GM19438 (cell line): ENCODE data around the gene DAAM1.
A peak's percentile ranks its signal among the peaks of the same experiment; 100 is the strongest.

Source experiments
- ATAC-seq: cut with Tn5 transposase; IDR thresholded peaks from one replicate; pipeline ENCODE4 v1.9.1; 2021; ENCODE audit warnings: low read depth; ENCODE audit not compliant: unreplicated experiment

DAAM1 gene

DNA sequence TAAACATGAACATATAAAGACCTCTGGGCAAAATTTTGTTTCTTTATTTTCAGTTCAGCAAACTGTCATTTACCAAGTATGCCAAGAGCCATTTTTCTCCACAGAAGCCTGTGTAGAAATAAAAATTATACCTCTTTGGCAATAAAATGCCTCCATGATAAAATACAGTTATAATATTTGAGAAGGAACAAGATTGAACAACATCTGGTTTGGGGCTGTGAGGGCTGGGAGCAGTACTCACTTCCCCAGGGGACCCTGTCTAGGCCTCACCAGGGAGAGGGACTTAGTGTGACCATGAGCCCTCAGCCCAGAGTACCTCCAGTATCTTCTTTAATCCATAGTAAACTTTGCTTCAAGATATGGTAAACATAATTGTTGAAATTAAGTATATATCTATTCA, 65.1 kb downstream of the DAAM1 start:
- ATAC-seq, result no peak

DNA sequence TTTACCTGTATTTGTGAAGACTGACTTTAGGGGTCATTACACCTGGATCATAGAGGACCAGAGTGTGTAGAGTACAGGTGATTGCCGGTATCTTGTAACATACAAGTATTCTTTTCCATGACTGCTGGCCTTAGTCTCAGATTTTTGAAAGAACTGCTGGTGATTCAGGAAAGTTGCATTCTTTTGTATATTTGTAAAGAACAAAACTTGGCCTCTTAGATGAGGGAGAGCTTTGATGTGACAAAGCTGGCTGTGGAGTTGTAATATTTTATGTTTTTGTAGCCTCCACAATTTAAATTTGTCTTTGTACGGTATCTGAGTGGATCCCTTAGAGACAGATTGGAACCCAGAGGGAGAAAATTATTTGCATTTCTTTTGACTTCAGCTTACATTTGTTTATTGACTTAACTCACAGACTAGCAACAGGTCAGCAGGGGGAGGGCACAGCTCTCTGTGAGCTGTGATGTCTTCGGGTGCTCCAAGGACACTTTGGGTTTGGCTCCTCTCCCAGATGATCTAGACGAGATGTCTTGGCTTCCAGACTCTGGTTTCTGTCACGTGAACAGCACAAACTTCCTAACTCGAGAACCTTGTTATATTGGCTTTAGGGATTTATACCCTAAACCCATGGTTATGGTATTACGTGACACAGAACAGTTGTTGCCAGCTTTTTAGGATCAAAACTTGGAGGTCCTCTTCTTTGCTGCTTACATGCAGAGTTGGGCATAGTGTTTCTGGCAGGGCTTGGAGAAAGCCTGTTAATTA, 65.9 kb downstream of the DAAM1 start:
- ATAC-seq, result no peak

- ATAC-seq, result peak; percentile 67
These were observed 66.6 kb downstream of the DAAM1 start for GRCh38 chr14:59254911-59255545.

- ATAC-seq, result no peak
These were observed 67.9 kb downstream of the DAAM1 start for GRCh38 chr14:59256331-59256730.

GRCh38 chr14:59261334-59261733, 72.9 kb downstream of the DAAM1 start:
- ATAC-seq, result no peak

DNA sequence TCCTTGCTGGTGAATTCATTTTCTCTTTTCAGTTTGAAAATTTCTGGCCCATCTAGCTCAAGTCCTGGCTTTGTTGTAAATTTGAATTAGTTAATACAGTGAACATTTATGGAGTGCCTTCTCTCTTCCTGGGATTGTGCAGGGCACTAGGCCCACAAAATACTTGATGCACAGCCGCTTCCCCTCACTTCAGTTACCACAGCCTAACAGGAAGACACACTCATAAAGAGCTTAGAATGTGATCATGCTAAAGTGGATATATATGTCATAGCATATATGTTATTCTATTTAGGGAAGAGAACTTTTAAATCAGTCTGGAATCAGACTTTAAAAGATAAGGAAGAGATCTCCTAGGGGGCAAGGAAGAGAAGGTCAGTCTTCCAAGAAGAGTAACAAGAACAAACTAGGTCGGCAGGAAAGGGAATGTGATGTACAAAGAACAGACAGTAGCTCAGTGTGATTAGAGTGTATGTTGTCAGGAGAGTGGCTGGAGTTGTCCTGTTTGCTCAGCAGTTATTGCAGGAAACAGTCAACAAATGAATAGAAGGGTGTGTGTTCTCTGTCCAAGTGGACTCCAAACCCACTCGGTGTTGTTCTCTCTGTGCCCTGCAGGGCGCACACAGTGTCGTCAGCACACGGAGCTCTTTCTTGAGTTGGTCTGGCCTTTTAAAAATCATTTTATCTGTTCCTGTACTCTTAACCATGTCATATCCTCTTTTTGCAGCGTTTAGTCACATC, 74.4 kb downstream of the DAAM1 start:
- ATAC-seq, result no peak

DNA sequence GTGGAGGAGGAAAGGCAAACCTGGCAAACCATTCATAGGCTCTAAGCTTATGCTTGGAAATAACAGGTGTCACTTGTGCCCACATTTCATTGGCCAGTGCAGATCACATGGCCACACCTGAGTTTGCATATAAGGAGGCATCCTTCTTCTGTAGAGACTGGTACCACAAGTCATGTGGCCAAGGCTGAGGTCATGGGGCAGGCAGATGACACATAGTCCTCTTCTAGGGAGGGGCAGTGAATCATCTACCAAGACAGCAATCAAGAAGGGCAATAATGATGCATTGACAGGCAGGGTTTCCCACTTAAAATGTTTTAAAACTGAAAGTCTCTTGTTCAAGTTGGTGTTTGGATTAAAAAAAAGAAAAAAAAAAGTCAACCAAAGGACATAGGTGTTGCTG, 77.3 kb downstream of the DAAM1 start:
- no peak for ATAC-seq

GRCh38 chr14:59267046-59267445, 78.6 kb downstream of the DAAM1 start:
- no peak for ATAC-seq

GRCh38 chr14:59268011-59268410, 79.5 kb downstream of the DAAM1 start:
- ATAC-seq, result no peak

DNA sequence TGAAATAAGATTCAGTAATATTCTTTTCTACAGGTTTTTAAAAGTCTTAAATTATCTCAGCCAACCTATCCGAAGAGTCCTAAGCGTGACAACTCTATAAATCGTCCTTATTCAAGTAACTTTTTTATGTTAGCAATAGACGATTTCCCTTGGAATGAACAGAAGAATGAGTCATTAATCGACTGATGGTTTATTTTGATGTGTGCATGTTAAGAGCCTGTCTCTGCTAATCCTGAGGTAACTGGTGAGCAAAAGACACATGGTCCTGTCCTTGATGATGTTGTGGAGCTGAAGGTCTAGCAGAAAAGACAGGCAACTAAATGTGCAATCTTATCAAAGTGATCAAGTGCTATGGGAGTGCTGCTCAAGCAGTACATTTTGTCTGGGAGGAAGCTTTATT, 80.4 kb downstream of the DAAM1 start:
- ATAC-seq, result no peak

DNA sequence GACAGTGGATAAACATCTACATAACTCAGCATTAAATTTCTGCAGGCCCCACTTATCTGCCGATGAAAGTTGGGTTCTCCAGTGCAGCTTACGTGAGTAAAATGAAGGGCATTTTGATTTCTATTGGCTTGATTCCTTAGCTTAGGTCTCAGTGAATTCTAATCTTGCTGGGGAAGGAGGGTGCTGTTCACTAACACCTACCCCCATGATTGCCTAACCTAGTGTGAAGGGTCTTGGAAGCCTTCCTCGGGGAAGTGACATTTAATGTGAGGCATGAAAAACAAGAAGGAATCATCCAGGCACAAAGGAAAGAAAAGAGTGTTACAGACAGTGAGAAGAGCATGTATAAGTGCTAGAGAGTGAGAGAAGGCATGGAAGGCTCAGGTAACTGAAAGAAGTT, 81.0 kb downstream of the DAAM1 start:
- no peak for ATAC-seq

DNA sequence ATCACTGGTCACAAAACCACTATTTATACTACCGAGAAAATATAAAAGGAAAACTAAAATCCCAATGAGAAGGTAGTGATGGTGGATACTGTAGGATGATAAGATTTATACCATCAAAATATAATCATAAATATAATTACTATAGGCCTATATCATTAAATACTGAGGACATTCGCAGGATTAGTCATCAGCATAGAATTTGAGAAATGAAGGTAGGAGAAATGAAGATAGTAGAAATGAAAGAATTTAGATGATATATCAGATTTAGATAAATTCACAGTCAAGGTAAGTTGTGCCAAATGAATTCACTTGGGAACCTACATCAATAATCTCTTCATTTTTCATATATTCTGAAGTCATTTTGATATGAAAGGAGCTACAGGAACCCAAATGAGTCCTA, 82.8 kb downstream of the DAAM1 start:
- no peak for ATAC-seq

DNA sequence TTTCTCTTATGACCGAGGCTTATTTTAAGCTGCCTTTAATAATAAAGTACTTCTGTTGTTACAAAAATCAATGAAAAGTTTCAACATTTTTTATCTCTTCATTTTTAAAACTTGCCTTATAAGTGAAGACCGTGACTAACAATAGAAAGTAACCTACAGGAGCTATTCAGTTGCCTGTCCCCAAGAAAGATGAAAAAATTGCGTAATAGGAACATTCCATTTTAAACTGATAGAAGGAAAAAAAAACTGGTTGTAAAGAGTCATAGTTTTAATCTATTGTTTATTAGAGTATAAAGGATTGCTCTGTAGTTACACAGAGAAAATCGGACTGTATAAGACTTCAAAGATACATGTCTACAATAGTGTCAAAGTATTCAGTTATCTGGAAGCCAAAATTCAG, 83.3 kb downstream of the DAAM1 start:
- ATAC-seq, result no peak

DNA sequence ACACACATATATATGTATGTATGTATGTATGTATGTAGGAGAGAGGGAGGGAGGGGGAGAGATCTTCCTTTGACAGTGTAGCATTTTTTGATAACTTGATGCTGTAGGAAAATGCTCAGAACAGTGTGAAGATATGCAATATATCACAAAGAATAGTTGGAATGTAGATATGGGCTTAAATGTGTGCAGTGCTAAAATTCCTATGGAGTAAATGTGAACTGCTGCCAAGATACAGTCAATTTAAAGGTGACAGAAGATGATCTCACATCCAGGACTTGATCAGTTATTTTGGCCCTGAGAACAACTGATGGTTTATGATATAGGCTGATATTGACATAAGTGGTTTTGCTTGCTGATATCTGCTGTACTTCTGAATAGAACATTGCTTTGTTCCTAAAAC, 84.2 kb downstream of the DAAM1 start:
- ATAC-seq, result no peak

- no peak for ATAC-seq
These were observed 85.3 kb downstream of the DAAM1 start for GRCh38 chr14:59273737-59274136.

DNA sequence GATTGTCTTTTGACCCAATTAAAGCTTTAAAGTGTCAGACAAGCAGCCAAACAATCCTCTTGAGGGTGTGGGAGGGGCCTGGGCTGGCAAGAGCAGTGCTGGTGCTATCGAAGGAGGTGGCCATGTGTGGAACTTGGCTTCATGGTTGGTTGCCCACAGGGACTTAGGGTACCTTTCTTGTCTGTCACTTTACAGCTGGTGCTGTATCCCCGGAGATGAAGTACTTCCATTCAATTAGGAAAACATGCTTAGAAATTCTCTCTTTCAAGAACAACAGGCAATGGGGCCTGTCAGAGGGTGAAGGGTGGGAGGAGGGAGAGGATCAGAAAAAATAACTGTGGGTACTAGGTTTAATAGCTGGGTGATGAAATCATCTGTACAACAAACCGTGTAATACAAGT, 86.5 kb downstream of the DAAM1 start:
- peak; percentile 55 for ATAC-seq

- peak; percentile 78 for ATAC-seq
These were observed 87.2 kb downstream of the DAAM1 start for GRCh38 chr14:59275668-59276067.

- no peak for ATAC-seq
These were observed 87.8 kb downstream of the DAAM1 start for GRCh38 chr14:59276235-59276634.

GRCh38 chr14:59277659-59278058, 89.2 kb downstream of the DAAM1 start:
- no peak for ATAC-seq

- no peak for ATAC-seq
These were observed 89.6 kb downstream of the DAAM1 start for GRCh38 chr14:59278111-59278510.

GRCh38 chr14:59280961-59281360, 92.5 kb downstream of the DAAM1 start:
- no peak for ATAC-seq
